PC-3 (cell line): Measurements from ENCODE around the gene UROS.

Source experiments
- EZH2phosphoT487 ChIP-seq: fragments of 300-600 bp; sonication (generic); IDR thresholded peaks from 2 replicates; pipeline ENCODE4 v1.6.1; 2018; ENCODE audit warnings: mild to moderate bottlenecking, antibody characterized with exemption, low read length, borderline replicate concordance
- TF ChIP-seq, protein P1 (sequence below): fragments of 300-600 bp; sonication (generic); conservative IDR thresholded peaks from 2 replicates; pipeline ENCODE4 v1.5.1; 2017; ENCODE audit warnings: antibody characterized with exemption, low read depth, mild to moderate bottlenecking, low read length

DNA sequence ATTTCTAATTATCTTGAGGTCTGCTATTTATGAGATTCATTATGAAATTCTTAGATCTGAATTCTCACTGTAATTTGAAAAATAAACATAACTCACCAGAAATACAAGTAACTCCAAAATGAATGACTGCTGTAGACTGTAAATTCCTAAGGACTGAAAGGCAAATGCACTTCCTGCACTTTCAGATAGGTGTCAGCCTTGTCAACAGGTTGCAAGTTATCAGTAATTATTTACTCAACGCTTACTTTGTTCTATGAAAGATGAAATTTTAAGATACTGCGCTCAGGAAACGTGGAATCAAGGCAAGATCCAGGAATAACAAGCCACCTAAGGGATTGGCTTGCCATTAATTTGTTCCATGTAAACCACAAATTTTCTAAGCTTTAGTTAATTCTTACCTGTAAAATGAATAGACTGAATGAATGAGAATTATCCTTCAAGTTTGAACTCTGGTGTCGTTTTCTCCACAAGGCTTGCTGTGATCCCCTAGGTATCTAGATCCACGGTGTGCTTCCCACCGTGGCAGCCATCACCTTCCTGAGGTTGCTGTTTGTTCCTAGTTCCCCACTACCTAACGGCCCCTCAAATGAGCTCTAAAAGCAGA lies 45.4 kb upstream of the UROS start:
- TF ChIP-seq, protein P1, sequence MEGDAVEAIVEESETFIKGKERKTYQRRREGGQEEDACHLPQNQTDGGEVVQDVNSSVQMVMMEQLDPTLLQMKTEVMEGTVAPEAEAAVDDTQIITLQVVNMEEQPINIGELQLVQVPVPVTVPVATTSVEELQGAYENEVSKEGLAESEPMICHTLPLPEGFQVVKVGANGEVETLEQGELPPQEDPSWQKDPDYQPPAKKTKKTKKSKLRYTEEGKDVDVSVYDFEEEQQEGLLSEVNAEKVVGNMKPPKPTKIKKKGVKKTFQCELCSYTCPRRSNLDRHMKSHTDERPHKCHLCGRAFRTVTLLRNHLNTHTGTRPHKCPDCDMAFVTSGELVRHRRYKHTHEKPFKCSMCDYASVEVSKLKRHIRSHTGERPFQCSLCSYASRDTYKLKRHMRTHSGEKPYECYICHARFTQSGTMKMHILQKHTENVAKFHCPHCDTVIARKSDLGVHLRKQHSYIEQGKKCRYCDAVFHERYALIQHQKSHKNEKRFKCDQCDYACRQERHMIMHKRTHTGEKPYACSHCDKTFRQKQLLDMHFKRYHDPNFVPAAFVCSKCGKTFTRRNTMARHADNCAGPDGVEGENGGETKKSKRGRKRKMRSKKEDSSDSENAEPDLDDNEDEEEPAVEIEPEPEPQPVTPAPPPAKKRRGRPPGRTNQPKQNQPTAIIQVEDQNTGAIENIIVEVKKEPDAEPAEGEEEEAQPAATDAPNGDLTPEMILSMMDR: peak; percentile 90
- no peak for TF ChIP-seq EZH2phosphoT487
